Glomerular visceral epithelial cell (primary cell): Measurements from ENCODE around the gene C1QTNF3.
"Not testable (repeated sequence)": the region's sequence is repeated elsewhere in the genome, so short reads cannot be mapped to it uniquely, and the experiment has no call there.

ENCODE experiments used
- DNase-seq: peaks from one replicate; pipeline ENCODE4 v3.0.0-alpha.2; 2016; ENCODE audit errors: extremely low spot score

The C1QTNF3 gene

GRCh38 chr5:34051374-34051980 is 8.5 kb upstream of the C1QTNF3 start:
- DNase-seq: no peak

DNA sequence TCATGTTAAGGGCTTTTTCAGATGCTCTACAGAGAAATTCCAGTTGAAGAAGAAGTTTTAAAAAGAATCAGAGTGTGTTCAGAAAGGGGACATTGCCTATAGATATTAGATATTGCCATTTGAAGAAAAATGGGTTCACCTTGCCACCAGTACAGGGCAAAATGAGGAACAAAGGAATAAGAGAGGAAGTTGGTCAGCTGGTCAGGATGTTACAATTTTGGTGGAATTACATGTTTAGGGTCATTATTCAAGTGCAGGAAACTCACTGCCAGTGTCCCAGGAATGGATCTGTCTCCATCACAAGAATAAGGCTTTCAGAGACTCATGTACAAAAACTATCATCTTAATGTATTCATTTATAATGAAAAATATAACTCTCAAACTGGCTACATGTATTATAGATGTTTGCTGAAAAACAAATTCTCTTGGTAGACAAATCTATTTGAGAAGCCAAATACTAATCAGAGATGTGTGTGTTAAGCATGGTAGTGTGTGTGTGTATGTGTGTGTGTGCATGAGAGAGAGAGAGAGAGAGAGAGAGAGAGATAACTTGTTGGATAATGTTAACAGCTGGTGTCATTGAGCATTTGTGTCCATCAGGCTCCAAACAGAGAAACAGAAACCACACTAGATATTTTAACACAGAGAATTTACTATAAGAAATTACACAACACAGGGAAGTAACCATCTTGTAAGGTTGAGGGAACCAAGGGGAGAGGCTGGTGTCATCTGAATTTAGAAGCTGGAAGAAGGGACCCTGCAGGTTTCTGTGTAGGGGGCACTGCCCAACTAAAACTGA is 5.0 kb upstream of the C1QTNF3 start:
- no peak for DNase-seq

DNA sequence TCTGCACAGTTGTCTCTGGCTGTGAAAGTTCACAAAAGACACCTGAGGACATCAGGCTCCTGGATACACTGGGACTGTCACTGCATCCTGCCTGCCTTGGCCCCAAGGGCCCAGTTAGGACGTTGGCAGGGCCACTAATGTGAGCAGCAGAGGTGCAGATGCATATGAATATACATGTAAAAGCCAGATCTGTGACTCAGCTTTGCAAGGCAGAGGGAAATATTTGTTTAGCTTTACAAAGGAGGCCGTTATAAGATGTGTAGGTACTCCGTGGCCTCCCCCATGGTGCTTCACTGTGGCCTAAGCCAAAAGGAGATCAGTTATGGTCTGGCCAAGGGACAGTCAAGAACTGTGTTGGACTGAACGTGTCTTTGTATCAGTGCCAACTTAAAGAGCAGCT is 4.1 kb upstream of the C1QTNF3 start:
- DNase-seq: no peak

DNA sequence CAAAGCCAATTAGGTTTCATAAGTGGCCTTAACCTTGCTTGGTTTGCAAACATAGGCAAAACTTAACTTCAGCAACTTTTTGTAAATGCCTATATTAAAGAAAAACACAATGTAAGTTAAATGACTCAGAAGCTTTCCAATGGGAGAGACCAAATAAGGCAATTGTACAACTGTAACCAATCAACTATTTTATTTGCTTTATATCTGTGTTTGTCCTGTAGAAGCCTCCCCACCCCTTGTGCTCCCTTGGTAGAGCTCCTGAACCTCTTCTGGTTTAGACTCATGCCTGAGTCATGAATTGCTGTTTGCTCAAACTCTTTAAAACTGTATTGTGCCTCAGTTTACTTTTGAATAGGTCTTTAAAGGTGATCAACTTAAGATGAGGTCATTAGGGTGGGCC is 3.0 kb upstream of the C1QTNF3 start:
- no peak for DNase-seq

DNA sequence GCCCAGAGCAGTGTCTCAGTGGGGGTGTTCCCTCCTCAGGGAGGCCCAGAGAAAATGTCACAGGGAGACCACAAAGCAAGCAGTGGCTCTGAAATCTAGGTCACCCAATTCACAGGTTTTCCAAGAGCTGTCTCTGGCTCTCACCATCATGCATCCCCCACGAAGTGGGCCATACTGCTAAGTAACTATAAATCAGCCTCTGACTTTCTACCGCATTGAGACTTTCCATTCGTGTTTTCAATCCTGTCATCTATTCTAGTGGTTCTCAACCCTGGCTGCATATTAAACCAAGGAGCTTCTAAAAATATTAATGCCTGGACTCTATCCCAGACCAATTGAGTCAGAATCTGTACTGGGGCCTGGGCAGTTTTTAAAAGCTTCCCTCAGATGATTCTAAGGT is 2.0 kb upstream of the C1QTNF3 start:
- DNase-seq: no peak

- DNase-seq: peak; percentile 36
Measured at GRCh38 chr5:34042321-34042720, 692 bp downstream of the C1QTNF3 start.

DNA sequence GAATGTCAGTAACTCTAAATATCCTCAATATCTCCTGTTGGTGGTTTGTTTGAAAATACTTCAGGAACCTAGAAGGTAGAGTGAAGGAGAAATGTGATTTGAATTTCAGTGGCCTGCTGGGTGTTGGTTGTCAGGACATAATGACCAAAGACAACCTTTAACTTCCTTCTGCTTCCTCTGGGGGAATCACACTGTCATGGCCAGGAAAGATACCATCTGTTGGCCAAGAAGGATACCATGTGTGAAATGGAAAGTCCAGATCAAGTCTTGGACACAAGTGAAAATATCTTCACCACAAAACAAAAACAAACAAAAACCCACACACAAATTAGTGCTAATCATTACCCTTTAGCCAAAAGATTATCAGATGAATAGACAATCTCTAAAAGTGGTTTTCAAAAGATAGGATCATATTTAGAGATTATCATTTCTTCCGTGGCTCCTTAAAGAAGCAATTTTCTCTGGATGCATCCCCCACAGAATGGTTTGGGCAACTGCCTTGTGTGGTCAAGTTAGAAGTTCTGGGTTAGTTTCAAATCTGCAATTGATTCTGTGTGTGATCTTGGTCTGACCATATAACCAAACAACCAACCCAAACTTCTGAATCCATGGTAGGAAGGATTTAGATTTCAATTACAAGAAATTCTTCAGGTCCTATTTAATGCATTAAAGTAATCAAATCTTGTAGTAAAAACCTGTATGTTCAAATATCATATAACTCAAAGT is 1.6 kb downstream of the C1QTNF3 start:
- no peak for DNase-seq

GRCh38 chr5:34040472-34040871 is 2.5 kb downstream of the C1QTNF3 start:
- DNase-seq: peak; percentile 32

DNA sequence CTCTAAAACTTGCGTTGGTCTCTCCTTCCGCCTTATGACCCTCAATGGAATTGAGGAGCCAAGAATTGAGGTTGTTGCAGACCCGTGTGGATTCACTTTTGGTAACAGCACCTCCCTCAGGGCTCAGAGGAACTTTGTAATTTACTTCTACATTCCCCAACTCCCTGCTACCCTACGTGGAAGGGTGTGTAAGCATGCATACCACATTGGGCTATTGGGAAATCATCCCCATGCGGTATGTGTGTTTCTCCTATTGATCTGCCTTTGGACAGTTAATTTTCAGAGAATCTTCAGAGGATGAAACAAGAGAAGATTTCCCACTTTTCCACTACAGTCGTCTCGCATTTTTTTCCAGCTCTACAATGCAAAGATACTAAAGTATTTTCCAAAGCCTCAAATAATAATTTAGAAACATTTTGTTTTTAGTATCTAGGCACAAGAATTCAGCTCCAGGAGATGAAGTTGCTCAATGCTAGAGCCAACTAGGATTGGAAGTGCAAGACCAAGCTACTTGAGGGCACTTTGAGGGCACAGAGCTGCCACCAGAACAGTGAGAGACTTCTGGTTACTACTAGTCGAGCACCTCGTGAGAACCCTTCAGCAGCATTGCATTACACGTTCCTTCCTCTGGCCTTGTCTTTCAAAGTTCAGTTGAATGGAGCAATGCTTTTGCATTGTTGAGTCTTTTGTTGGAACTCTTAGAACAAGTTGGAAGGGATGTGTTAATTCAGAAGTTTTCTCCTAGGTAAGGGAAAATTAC is 3.4 kb downstream of the C1QTNF3 start:
- DNase-seq: no peak

- no peak for DNase-seq
Measured at GRCh38 chr5:34038838-34039237, 4.2 kb downstream of the C1QTNF3 start.

GRCh38 chr5:34038390-34038789 is 4.6 kb downstream of the C1QTNF3 start:
- no peak for DNase-seq

- no peak for DNase-seq
Measured at GRCh38 chr5:34037726-34038125, 5.3 kb downstream of the C1QTNF3 start.

GRCh38 chr5:34035756-34036155 is 7.3 kb downstream of the C1QTNF3 start:
- no peak for DNase-seq

GRCh38 chr5:34034534-34035327 is 8.3 kb downstream of the C1QTNF3 start:
- DNase-seq: no peak

DNA sequence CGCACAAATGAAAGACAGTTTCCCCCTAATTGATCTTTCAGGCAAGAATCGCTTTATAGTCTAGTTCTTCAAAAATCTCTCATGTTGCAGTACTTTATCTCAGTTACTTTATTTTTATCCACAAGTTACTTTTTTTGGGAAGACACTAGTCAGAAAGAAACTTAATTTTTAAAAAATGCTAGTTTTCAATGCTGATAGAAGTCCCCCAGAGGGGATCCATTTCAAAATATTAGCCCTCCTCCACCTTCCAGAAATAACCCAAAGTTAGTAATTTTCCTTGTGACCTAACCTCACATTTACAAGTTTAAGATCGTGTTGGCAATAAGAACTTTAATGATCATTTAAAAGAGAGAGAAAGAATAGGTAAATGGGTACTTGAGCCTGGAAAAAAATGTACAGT is 11.0 kb downstream of the C1QTNF3 start:
- no peak for DNase-seq

- DNase-seq: no peak
Measured at GRCh38 chr5:34031117-34031516, 11.9 kb downstream of the C1QTNF3 start.

- DNase-seq: not testable (repeated sequence)
Measured at GRCh38 chr5:34030585-34030984, 12.4 kb downstream of the C1QTNF3 start.

GRCh38 chr5:34030048-34030447 is 13.0 kb downstream of the C1QTNF3 start:
- DNase-seq: no peak

GRCh38 chr5:34028349-34028748 is 14.7 kb downstream of the C1QTNF3 start:
- DNase-seq: no peak

- no peak for DNase-seq
Measured at GRCh38 chr5:34026089-34026761, 16.8 kb downstream of the C1QTNF3 start.
